SW 1271 (cell line): Measurements from ENCODE around the gene IL25.
"Not testable (repeated sequence)": the region's sequence is repeated elsewhere in the genome, so short reads cannot be mapped to it uniquely, and the experiment has no call there.

ENCODE experiments used
- DNase-seq, 2 experiments: peaks; one replicate each; lab custom pipeline; 2025; lab: John Stamatoyannopoulos, UW

IL25 gene

DNA sequence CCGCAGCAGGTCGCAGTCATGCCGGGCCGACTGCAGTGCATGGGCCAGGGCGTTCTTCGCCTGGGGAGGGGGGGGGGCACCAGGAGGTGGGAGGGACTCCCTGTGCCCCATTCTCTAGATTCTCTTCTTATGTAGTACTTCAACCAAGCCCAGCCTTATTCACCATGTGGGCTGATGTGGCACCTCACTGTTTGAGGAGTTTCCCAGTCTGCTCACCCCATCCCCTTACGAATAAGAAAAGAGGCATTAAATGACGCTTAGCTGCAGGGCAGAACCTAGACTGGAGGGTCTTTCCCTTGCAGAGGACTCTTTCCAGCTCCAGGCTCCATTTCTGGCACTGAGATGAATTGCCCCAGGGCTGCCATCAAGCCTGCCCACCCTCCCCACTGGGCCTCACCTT, 16.4 kb downstream of the IL25 start:
- DNase-seq = no peak

DNA sequence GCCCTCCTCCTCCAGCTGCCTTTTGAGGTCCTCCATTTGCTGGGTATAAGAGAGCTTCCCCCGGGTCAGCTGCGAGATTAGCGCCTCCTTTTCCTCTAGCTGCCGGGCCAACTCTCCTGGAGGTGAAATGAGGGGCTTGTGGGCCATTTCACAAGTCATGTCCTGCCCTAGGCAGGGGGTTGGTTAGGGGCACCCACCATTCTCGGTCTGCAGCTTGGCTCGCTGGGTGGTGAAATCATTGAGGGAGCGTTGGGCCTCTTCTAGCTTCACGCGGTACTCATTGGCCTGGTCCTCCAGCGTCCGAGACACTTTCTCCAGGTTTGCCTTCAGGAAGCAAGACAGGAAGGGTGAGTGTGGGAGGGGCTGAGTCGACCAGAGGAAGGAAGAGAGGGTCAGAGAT, 16.8 kb downstream of the IL25 start:
- DNase-seq = no peak

DNA sequence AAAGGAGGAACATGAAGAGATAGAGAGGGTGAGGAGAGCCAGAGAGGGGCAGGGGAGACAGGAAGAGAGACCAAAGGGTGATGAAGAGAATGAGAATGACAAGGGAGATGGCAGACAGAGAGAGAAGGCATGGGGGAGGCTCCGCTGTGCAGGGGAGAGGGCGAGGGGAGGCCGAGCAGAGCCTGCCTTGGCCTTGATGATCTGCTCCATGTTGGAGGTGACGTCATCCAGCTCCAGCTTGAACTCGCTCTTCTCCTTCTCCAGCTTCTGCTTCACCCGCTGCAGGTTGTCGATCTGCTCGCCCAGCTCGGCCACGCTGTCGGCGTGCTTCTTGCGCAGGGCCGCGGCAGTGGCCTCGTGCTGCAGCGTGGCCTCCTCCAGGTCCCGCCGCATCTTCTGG, 17.3 kb downstream of the IL25 start:
- not testable (repeated sequence) for DNase-seq

DNA sequence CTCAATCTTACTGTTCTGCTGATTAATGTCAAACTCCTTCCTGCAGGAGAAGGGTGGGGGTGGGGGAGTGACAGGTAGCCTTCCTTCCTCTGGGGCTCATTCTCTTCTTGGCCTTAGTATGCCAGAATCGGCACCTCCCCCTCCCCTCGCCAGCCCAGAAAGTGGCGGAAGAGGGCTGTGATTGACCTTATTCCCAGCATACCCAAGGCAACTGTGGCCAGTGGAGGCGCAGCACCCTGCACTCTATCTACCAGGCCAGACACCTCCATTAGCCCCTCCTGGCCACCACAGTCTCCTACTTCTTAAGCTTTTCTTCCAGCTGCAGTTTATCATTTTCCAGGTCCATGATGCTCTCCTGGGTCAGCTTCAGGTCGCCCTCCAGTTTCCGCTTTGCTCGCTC, 20.0 kb downstream of the IL25 start:
- no peak for DNase-seq

DNA sequence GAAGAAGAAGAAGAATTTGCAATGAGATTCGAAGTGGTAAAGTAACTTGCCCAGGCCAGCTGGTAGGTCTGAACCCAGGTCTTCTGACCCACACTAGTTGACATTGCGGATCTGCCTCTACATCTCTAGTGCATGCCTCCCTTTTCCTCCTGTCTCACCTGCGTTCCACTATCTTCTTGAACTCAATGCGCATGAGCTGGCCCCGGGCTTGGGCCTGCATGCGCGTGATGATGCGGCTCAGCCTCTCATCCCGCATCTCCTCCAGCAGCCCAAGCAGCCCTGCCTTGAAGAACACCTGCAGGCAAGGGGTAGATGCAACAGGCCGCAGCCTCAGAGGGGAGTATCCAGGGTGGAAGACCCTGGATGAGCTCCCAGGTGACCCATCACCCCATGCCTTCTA, 23.5 kb downstream of the IL25 start:
- no peak for DNase-seq

DNA sequence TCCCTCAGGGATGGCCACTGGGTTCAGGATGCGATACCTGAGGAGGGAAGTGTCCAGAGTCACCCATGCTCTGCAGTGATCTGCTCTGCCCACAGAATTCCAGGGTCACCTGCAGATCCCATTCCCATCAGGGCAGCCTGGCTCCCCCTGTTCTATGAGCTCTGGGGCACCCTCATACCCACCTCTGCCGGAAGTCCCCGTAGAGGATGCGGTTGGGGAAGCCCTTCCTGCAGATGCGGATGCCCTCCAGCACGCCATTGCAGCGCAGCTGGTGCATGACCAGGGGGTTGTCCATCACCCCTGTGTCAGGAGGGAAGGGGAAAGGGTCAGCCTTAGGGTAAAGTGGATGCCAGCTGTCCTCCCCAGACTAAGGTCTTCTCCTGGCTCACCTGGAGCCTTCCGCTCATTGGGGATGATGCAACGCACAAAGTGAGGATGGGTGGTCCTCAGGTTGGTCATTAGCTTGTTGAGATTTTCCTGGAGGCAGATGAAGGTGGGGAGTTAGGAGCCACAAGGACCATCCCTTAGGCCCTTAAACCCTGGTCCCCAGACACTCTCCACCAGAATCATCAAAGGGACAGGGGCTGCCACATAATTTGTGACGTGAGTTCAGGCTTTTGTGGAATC, 24.3 kb downstream of the IL25 start:
- DNase-seq = no peak

DNA sequence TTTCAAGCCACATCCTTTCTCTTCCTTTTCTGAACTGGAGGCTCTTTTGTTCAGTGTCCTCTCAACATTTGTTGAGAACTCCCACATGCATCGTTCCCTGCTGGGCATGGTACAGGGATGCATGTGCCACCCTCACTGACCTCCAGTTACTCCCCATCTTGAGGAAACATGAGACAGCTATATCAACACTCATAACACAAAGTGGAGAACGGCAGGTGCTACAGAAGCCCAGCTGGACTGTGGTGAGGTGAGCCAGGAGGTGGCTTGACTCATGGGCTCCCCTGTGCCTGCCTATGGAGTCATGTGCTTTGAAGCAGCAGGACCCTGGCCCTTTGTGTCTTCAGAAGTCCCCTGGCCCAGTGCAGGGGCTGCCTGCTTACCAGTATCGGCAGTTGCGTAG, 25.7 kb downstream of the IL25 start:
- no peak for DNase-seq

DNA sequence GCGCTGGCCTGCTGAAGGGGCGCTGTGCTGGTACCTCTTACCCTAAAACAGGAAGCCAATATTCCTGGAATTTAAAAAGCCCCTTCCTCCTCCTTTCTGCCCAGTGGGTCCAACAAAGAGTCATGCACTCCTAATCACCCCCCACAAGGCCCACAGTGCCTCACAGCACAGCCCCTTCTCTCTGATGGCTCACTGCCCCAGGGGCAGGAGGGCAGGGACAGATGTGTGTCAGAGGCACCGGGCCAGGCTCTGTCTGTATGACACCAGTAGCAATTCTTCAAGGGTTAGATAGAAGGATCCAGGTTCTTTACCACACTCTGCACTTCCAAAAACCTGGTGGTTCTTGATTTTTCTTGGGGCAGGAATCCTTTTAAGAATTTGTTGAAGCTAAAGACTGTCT, 26.5 kb downstream of the IL25 start:
- DNase-seq = no peak

DNA sequence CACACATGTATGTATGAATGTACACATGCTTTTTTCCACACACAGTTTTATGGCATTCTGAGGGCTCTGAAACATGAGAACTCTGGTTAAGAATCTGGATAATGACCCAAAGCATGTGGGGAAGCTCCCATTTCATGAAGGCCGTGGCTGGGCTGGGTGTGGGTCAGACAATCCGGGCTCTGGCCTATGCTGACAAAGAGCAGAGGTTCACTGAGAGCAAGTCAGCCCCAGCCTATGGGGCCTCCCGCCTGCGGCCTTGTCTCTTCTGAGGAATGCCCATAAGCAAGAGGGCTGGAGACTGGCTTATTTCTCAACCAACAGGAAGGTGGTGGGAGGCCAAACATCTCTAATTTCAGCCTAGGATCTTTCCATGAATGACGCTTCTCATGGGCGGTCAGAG, 27.0 kb downstream of the IL25 start:
- no peak for DNase-seq

DNA sequence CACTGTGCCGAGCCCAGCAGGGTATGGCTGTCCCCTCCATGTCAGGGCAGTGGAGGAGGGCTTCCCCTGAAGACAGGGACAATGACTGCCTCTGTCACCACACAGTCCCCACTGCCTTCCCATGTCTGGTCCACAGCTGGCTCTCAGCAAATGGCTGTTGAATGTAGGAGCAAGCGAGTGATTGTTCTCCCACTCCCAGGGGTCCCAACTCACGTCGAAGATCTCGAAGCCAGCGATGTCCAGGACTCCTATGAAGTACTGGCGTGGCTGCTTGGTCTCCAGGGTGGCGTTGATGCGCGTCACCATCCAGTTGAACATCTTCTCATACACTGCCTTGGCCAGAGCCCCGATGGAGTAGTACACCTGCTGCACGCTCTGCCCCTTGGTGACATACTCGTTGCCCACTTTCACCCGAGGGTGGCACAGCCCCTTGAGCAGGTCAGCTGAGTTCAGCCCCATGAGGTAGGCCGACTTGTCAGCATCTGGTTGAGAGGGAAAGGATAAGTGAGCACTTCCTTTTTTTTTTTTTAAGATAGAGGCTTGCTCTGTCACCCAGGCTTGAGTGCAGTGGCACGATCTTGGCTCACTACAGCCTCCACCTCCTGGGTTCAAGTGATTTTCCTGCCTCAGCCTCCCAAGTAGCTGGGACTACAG, 28.0 kb downstream of the IL25 start:
- not testable (repeated sequence) for DNase-seq

DNA sequence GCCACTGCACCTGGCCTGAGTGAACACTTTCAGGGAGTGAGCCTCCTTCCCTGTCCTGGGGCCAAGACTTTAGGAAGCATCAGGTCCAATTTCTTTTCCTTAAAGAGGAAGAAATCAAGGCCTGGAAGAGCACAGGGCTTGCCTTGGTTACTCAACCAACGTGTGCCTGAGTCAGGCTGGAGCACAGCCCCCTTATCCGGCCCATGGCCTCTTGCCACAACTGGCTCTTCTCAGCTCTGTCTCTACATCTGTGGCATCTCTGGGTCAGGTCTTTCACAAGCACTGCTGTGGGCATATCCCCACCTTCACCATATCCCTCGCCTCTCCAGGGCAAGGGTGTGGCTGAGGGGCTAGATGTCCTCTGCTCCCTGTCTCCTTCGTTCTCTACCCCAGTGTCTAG, 28.7 kb downstream of the IL25 start:
- DNase-seq = no peak

DNA sequence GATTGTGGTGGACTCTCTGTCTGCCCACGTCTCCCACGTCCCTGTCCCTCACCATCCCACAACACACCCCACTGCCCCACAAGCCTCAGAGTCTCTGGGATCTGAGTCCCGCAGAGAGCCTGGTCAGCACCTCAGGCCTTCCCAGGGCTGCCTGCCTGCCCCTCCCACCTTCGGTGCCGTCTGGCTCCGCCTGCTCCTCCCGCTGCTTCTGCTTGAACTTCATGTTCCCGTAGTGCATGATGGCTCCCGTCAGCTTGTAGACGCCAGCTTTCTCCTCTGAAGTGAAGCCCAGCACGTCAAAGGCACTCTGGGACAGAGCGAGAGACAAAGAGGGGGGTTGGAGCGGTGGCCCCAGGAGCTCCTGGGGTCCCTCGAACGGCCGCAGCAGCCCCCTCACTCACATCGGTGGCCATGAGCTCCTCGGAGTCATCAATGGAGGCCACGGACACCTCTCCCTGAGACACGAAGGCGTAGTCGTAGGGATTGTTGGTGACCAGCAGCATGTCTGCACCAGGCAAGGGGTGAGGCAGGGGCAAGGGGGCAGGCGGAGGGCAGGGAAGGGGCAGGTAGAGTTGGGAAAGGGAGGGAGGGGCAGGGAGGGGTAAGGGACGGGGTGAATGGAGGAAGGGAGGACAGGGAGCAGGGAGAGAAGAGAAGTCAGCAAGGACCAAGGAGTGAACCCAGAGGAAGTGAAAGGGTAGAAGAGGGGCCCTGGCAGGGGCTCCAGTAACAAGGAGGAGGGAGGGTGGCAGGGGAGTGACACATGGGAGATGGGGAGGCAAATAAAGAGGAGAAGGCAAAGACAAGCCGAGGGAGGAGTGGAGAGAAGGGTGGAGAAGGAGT, 29.9 kb downstream of the IL25 start:
- no peak for DNase-seq

DNA sequence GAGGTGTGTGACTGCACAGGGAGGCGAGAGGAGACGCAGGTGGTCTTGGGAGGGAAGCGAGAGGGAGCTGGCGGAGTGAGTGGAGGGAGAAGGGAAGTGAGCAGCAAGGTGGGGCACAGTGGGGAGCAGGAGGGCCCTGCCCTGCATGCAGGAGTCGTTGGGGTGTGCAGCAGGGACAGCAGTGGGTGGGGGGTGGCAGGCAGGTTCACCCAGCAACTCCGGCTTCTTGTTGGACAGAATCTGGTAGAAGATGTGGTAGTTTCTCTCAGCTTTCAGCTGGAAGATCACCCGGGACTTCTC, 30.5 kb downstream of the IL25 start:
- DNase-seq = peak in 1 of 2 experiments; percentile 3

DNA sequence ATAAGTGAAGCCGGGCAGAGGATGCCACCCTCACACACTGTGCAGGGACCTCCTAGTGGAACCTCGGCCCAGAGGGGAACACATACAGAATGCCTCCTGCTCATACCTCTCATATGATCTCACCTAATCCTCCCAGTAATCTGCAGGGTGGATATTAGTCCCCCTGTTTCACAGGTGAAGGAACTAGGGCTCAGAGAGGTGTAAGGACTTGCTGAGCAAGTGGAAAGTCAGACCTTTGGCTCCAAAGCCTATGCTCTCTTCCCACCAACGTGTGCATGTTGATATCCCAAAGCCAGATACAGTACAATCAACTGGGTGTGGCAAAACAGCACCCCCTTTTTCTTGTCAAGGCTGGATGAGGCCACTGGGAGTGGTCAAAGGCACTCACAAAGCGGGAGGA, 31.3 kb downstream of the IL25 start:
- DNase-seq = no peak

DNA sequence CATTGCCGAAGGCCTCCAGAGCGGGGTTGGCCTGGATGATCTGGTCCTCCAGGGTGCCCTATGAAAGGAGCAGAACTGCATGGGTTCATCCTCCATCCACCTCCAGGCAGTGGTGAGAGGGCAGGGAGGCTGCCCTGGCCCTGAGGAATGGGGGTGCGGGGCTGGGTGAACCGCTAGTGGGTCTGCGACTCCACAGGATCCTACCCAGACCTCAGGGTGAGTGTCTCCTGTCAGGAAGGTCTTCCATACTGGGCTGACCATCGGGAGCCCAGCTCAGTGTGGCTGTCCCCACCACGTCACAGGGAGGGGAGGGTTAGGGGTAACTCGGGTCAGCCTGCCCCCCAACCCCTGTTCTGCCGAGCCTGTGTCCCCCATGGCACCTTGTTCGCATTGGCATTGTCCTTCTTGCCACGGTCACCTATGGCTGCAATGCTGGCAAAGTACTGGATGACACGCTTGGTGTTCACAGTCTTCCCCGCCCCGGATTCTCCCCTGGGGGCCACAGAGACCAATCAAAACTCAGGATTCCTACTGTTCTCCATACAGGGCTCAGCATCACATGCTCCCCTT, 31.8 kb downstream of the IL25 start:
- DNase-seq = no peak

DNA sequence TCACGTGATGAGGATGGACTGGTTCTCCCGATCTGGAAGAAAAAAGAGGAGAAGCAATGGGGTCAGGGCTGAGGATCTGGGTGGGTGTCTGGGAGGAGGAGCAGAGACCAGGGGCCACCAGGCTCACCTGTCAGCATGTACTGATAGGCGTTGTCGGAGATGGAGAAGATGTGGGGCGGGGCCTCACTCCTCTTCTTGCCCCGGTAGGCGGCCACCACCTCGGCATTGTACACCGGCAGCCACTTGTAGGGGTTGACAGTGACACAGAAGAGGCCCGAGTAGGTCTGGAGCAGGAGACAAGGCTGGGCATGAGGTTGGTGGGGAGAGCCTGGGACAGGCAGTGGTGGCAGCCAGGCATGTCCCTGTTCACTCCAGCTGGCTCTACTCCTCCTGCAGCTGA, 32.5 kb downstream of the IL25 start:
- no peak for DNase-seq

DNA sequence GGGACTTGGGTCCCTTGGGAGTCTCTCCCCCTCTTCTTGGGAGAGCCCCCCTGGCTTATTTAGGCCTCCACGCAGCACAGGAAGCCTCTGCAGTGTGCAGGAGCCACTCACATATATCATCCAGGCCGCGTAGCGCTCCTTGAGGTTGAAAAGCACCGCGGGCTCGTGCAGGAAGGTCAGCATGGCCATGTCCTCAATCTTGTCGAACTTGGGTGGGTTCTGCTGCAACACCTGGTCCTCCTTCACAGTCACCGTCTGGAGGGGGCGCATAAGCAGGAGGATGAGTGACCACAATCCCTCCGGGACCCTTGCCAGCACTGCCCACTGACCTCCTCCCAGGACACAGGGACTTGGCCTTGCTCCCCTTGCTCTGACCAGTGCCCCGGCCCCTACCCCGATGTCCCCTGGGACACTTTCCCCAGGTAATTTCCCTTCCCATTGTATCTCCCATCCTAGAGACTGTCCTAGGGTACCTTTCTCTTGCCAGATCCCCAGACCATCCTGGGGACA, 33.0 kb downstream of the IL25 start:
- no peak for DNase-seq

DNA sequence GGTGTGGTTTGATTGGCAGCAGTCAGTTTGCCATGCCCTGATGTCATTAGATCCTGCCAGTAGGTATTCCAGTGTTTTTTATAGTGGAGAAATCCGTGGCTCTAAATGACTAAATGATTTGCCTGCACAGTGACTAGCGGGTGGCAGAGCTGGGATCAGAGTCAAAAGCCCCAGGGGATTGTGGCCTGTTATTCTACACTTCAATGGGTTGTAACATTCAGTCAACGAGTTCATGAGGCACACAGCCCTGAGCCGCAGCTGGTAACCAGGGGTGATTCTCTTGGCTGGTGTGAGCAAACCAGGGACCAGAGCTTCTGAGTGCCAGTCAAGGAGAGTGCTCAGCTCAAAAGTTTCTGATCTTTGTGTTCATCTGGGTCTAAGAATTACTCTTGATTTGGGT, 33.6 kb downstream of the IL25 start:
- DNase-seq = no peak

DNA sequence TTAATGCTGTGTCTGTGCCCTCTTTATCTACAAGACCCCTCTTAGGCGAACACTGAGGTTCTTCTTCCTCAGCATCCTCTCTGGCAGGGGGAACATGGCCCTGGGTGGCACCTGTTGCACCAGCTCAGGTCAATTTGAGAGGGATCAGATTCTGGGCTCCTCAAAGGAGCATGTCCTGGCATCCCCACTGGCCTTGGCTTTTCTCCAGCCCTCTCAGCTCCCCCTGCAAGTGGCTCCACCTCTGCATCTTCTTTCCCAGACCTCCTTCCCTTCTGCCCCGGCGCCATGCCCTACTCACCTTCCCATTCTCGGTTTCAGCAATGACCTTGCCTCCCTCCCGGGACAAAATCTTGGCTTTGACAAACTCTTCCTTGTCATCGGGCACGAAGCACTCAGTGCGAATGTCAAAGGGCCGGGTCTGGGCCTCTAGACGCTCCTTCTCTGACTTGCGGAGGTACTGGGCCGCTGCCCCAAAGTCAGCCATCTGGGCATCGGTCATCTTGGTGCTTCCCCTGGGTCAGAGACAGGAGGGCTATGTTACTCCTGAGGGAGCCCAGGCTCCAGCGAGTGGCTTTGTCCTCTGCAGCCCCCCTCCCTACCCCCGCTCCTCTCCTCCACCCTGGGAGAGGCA, 34.2 kb downstream of the IL25 start:
- DNase-seq = no peak

DNA sequence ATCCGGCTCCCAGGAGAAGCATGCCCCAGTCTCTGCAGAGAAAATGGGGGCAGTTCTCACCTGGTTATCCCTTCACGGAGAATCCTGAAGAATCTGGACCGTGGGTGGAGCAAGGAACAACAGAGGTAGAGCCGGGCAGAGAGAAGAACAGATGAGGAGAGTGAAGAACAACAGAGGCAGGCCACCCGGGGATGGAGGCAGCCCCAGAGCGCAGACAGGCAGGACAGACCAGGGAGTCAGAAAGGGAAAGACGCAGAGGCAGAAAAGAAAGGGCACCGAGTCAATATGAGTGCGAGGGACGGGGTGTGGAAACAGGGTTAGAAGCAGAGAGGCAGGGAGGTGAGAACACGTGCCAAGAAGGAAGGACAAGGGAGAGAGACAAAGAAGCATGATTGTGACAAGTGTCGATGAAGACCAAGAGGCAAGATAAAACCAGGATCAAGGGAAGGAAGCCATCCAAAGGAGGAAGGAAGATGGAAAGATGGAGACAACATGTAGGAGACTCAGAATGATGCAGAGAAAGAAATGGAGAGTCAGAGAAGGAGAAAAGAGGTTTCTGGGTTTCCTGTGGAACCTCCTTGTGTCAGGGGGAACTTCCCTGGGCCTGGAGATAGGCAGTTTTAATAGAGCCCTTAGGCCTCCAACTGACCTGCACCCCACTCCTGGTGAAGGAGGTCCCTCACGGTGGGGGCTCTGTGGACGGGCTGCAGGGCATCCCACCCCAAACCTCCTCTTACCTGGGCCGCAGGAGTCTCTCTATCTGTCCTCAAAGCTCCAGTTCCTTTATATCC, 35.1 kb downstream of the IL25 start, which contains the start of gene MYH6:
MYH6 (minus strand) TSS at position 758 of the 791 bp plus-strand sequence. CDS start 1,050 bp downstream, outside the sequence.
- no peak for DNase-seq

DNA sequence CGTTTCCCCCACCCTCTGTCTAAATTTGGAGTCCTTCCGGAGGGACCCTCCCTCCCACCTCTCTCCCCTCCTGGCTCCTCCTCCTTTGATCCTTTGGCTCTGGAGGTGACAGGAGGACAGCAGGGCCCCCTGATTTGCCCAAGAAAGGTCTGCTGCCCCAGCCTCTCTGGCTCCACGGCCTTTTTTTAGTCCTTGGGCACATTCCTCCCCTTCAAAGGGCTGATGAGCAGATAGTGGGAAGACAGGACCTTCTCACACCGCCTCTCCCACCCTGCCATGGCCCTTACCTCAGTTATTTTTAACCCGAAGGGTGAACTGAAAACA, 35.7 kb downstream of the IL25 start:
- DNase-seq = no peak

DNA sequence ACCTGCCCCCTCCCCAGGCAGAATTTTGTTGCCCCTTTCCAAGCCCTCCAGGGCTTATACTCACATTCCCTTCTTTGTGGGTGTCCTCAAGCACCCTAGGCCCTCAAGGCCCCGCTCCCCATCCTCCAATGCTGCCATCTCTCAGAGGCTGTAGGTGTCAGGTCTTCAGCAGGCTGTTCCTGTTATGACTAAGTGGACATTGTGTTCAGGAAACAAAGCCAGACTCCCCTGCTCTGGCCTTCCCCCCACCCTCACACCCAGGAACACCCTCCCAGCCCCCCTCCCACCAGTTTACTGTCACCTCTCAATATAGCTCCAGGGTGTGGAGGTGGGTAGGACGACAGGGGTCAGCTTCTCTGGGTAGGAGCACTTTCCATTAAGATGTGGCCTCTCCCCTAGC, 36.9 kb downstream of the IL25 start:
- DNase-seq = no peak
